Endometrial microvascular endothelial cells (primary cell): ENCODE measurements around the gene ENOX1. TPM values are rescaled to one million over a fixed set of nuclear protein-coding genes. Genes with fewer than 3 reads are reported as not detected.
"Not testable (repeated sequence)": the region's sequence is repeated elsewhere in the genome, so short reads cannot be mapped to it uniquely, and the experiment has no call there.

ENCODE experiments used
- in situ Hi-C: cut with HindIII; loops from 2 replicates; pipeline ENCODE4 v1.10.0; 2017; ENCODE audit warnings: low sequenced_read_pairs, low pct_unique_long_range_greater_than_20kb; ENCODE audit errors: inconsistent ontology term
- total RNA-seq: library from RNA; depleted of rRNA; stranded (reverse); fragments of >200 nt; gene quantifications from one replicate; pipeline ENCODE4 v1.2.3, GENCODE V29; 2015; ENCODE audit errors: inconsistent ontology term

ENOX1 gene
- total RNA-seq, 1 donor from 2014 or later, result not detected

GRCh38 chr13:43426355-43426754 is 360.4 kb downstream of the ENOX1 start:
- in situ Hi-C loops, result no loop called here

GRCh38 chr13:43425234-43425633 is 361.5 kb downstream of the ENOX1 start:
- in situ Hi-C loops, result no loop called here

- in situ Hi-C loops, result no loop called here
Measured at GRCh38 chr13:43424412-43424811, 362.4 kb downstream of the ENOX1 start.

GRCh38 chr13:43422116-43422515 is 364.7 kb downstream of the ENOX1 start:
- in situ Hi-C loops, result no loop called here

GRCh38 chr13:43416842-43417241 is 369.9 kb downstream of the ENOX1 start:
- in situ Hi-C loops, result not testable (repeated sequence)

- in situ Hi-C loops, result not testable (repeated sequence)
Measured at GRCh38 chr13:43416408-43416807, 370.4 kb downstream of the ENOX1 start.

- in situ Hi-C loops, result not testable (repeated sequence)
Measured at GRCh38 chr13:43415903-43416391, 370.8 kb downstream of the ENOX1 start.

- in situ Hi-C loops, result no loop called here
Measured at GRCh38 chr13:43414111-43414510, 372.7 kb downstream of the ENOX1 start.

GRCh38 chr13:43411741-43412140 is 375.0 kb downstream of the ENOX1 start:
- in situ Hi-C loops, result no loop called here

- in situ Hi-C loops, result no loop called here
Measured at GRCh38 chr13:43411211-43411610, 375.6 kb downstream of the ENOX1 start.

- in situ Hi-C loops, result no loop called here
Measured at GRCh38 chr13:43408274-43408673, 378.5 kb downstream of the ENOX1 start.

GRCh38 chr13:43407023-43407581 is 379.7 kb downstream of the ENOX1 start:
- in situ Hi-C loops, result no loop called here

GRCh38 chr13:43405457-43405856 is 381.3 kb downstream of the ENOX1 start:
- in situ Hi-C loops, result no loop called here

- in situ Hi-C loops, result no loop called here
Measured at GRCh38 chr13:43402380-43402779, 384.4 kb downstream of the ENOX1 start.

- in situ Hi-C loops, result no loop called here
Measured at GRCh38 chr13:43401361-43401760, 385.4 kb downstream of the ENOX1 start.

GRCh38 chr13:43397111-43397510 is 389.7 kb downstream of the ENOX1 start:
- in situ Hi-C loops, result no loop called here

- in situ Hi-C loops, result no loop called here
Measured at GRCh38 chr13:43391036-43391435, 395.7 kb downstream of the ENOX1 start.

GRCh38 chr13:43390619-43391018 is 396.2 kb downstream of the ENOX1 start:
- in situ Hi-C loops, result no loop called here

- in situ Hi-C loops, result no loop called here
Measured at GRCh38 chr13:43389983-43390382, 396.8 kb downstream of the ENOX1 start.

GRCh38 chr13:43389573-43389972 is 397.2 kb downstream of the ENOX1 start:
- in situ Hi-C loops, result no loop called here
